ENCODE measurements around the gene TMEM63A. TPM values are rescaled to one million over a fixed set of nuclear protein-coding genes. Genes with fewer than 3 reads are reported as not detected.

Gene TMEM63A
- total and polyA plus RNA-seq, 2 of the 13 experiments (the other 11 are each of a cell fraction or from before 2014, with no cell fraction given): 23.9 to 53.3 TPM

GRCh38 chr1:225890346-225891228 lies 8.4 kb upstream of the TMEM63A start (continued):
- TF ChIP-seq MIXL1 (CRISPR knock-in tag; IDR thresholded peaks at IDR 0.05) (no peak), DBP (CRISPR knock-in tag; IDR thresholded peaks at IDR 0.05; ENCODE audit: not compliant biosample characterization) (no peak), KLF15 (CRISPR knock-in tag; IDR thresholded peaks at IDR 0.05; ENCODE audit: borderline replicate concordance) (no peak), SUZ12 (IDR thresholded peaks at IDR 0.05; ENCODE audit: low read depth, low read length) (no peak), ZNF569 (CRISPR knock-in tag; IDR thresholded peaks at IDR 0.05; ENCODE audit: borderline replicate concordance) (no peak), NFE2L1 (CRISPR knock-in tag; IDR thresholded peaks at IDR 0.05; ENCODE audit: borderline replicate concordance) (no peak)

GRCh38 chr1:225889743-225890142 lies 7.6 kb upstream of the TMEM63A start:
- Histone ChIP-seq H3K4me2 (ENCODE audit: low read depth, low read length) (peak overlapping the region; percentile 83), H2AFZ (ENCODE audit: low read length) (no peak overlapping the region), H3K4me1 (ENCODE audit: insufficient read depth, low read length) (peaks cover 68% of the 10 kb centered on the region), H3K9ac (ENCODE audit: insufficient read depth, low read depth, low read length) (peak overlapping the region; percentile 11; the same call in 1 of the 2 replicates), H3K27me3 (ENCODE audit: control insufficient read depth in 1 of 2, insufficient read depth in 2 of 2, low read length in 2 of 2) (no peaks in the 10 kb centered on the region; a peak in 1 of 5 replicates), H4K20me1 (ENCODE audit: insufficient read depth, low read length) (no peaks in the 10 kb centered on the region), H3K27ac (ENCODE audit: extremely low read length, insufficient read depth, low read length) (no peak overlapping the region), H3K4me3 (replicated peaks in 1 of 3; ENCODE audit: insufficient read depth in 1 of 3, low read depth in 2 of 3, low read length in 3 of 3) (peak overlapping the region in 2 of 3 experiments; percentile 9 to 76; a peak in 2 of 6 replicates), H3K36me3 (replicated peaks in 1 of 2; ENCODE audit: control insufficient read depth in 1 of 2, insufficient read depth in 2 of 2, low read length in 2 of 2) (no peaks in the 10 kb centered on the region), H3K9me3 (ENCODE audit: low read length) (no peaks in the 10 kb centered on the region), H3K79me2 (ENCODE audit: insufficient read depth, low read length) (no peaks in the 10 kb centered on the region)
- FAIRE-seq (no peak), DNase-seq (ENCODE audit: low spot score) (no peak), ATAC-seq (no peak)
- ChIA-PET POLR2A (interaction anchor here (0.5 to 3.7 kb wide), 4 partner anchors 9 to 139 kb away, joined by 3 to 28 read pairs (median 5); partner anchors contain the start of genes PYCR2, SRP9 and TMEM63A), CTCF (ENCODE audit: low intra/inter-chr PET ratio, low total read pairs) (no interaction called here)
- in situ Hi-C loops (cut with HindIII; ENCODE audit: extremely low pct_ligation_motif_present, low pct_unique_long_range_greater_than_20kb) (no loop called here), intact Hi-C loops (cut with micrococcal nuclease; ENCODE audit: unreplicated experiment) (loop anchor here (10.0 kb wide), 1 partner anchor 85 kb away; no protein-coding TSS in a partner anchor)
- 9% methylated on average over 5 of the region's 5 CpGs for WGBS (ENCODE audit: low lambda C conversion rate)
- BruUV-seq (replicated peaks): no TSS peak
- no peak for TF ChIP-seq HOMEZ (CRISPR knock-in tag; IDR thresholded peaks at IDR 0.05; ENCODE audit: low read depth)
- no peak for TF ChIP-seq CENPT (CRISPR knock-in tag; IDR thresholded peaks at IDR 0.05; ENCODE audit: low read depth)
- TF ChIP-seq ATF7 (IDR thresholded peaks at IDR 0.05): no peak
- TF ChIP-seq ATF7 (CRISPR knock-in tag; IDR thresholded peaks at IDR 0.05): no peak
- TF ChIP-seq ZNF720 (CRISPR knock-in tag; IDR thresholded peaks at IDR 0.05): no peak
- TF ChIP-seq NBN (conservative IDR thresholded peaks at IDR 0.05): no peak
- no peak for TF ChIP-seq ATF6 (CRISPR knock-in tag; conservative IDR thresholded peaks at IDR 0.05)
- TF ChIP-seq BHLHE40 (IDR thresholded peaks at IDR 0.05; ENCODE audit: low read length): no peak
- no peak for TF ChIP-seq SNAPC5 (CRISPR knock-in tag; IDR thresholded peaks at IDR 0.05; ENCODE audit: borderline replicate concordance)
- no peak for TF ChIP-seq ZNF33A (CRISPR knock-in tag; IDR thresholded peaks at IDR 0.05; ENCODE audit: borderline replicate concordance)

Measured in HepG2 (cell line).